RPMI8226 (cell line): Measurements from ENCODE around the gene GATA2.

Experiments used
- DNase-seq: peaks from one replicate; pipeline ENCODE4 v3.0.0-alpha.2; 2015

GATA2 gene

DNA sequence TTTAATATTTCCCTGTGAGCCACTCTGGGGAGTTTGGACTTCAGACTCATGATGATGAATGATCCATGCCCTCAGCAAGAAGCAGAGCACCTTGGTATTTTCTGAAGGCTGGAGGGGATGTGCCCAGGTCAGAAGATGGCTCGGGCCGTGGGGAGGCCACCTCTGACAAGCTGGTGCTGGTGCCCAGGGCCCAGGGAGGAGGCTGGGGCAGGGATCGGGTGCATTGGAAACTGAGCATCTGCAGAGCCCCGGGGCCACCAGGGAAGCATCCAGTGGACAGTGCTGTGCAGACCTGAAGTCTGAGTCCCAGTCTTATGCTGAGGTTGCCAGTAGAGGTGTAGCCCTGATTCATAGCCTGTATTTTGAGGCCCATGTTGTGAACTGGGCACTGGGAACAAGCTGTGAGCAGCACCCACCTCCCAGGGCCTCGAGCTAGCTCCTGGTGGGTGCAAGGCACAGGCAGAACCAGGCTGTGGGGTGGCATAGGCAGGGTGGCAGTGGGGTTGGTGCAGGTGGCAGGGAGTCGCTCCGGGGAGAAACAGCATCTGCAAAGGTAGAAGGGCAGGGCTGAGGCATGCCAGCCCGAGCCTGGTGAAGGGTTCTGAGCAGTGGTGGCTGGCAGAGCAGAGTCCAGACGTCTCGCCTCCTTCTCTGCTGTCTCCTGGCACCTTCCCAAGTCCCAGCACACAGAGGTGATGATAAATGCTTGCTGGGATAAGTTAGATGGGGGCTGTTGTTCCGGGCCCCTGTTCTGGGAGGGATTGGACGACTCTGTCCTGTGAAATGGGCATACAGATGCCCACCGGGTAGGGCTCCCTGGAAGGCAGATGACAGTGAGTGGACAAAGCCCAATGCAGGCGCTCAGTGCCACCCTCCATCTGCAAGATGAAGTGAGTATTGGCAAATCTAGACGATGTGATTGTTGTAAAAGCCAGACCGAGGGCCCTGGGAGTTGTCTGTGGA lies 36.9 kb downstream of the GATA2 start:
- DNase-seq, result peak; percentile 29

DNA sequence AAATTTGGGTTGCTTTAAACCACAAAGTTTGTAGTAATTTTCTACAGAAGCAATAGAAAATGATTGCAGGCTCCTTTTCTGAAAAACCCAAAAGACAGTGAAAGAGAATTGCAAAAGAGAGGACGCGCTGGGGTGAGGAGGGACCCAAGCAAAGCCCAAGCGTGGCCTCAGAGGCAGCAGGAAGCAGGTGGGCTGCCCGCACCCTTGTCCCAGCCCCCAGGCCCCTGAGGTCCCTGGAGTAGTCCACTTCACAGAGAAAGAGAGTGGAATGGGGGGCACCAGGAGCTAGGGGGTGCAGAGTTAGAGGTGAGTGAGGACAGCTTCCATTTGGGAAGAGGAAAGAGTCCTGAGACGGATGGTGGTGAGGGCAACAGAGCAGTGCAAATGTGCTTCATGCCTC lies 37.9 kb downstream of the GATA2 start:
- DNase-seq, result no peak

DNA sequence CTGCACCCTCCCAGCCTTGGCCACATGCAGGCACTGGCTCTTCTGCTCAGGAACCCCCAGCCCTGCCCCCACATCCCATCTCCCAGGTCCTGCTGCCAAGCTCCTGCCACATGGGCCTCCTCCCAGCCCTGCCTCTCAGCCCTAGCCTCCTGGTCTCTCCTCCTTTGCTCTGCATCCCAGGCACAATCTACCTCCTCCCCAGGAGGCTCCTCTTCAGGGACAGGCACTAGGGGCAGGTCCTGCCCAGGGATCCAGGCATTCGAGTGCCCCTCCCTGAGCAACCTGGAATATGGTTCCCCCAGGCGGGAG lies 38.7 kb downstream of the GATA2 start:
- DNase-seq, result no peak

DNA sequence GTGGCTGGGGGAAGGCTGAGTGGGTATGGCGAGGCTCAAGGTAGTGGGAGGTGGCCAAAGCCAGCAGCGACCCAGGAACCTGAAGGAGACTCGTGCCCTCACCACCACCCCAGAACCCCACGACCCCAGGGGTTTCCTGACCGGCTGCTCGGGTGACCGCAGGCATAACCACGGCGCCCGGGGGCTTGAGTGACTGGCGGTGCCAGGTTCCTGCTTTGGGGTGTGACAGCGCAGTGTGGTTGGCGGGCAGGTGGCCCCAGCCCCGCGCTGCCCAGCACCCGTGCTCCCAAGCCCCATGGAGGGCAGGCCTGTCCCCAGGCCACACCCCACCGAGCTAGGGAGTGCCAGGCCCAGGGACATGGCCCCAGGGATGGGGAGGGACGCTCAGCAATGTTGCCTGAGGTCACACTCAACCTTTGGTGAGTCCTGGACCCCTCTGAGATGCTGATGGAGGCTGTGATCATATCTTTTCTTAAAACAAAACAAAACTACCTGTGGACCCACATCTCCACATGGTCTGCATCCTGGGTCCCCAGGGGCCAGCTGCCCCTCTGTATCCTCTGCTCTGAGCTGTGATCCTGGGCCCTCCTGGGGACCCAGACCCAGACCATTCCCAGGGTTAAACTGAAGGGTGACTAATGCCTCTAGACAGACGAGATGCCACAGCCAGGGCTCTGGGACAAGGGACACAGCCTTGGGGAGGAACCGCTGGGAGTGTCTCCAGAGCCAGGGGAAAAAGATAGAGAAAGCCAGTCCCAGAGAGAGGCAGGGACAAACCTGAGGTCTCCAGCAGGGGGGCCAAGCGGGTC lies 39.3 kb downstream of the GATA2 start:
- DNase-seq, result no peak

DNA sequence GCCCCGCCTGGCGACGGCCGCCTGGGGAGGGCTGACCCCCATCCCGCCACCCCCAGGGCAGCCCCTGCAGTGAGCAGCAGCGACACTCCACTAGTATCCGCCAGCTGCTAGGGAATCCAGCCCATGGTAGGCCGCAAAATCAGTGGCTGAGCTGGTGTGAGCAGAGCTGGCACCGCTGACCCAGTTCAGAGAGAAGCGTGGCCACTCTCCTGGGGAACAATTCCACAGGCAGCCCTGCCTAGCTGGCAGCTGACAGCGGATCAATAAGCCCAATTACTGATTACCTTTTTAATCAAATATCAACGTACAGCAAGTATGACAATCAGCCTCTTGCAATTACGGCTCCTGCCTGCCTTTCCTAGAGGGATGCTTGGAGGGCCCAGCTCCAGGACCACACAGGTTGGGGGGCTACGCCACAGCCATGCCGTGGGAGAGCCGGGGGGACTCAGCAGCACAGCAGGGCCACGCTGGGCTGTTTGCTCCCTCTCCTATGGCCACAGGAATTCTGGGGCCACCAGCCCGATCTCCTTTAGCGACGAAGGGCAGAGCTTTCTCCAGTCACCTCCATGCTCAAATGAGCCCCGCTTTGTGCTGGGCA lies 40.2 kb downstream of the GATA2 start:
- DNase-seq, result no peak

DNA sequence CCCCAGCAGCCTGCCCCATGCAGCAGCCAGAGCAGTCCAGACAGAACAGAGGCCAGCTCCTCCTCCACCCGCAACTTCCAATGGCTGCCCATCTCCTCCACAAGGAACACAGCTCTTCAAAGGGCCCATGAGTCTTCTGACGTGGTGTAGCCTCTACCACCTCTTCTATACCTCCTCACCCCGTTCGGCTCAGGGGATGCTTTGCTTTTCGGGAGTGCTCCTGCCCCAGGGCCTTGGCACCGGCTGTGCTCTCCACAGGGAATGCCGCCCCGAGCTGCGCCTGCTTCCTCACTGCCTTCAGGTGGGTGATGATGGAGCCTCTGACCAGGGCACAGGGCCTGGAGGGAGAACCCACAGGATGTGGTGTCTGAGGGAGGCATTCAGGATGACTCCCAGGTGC lies 40.9 kb downstream of the GATA2 start:
- no peak for DNase-seq

DNA sequence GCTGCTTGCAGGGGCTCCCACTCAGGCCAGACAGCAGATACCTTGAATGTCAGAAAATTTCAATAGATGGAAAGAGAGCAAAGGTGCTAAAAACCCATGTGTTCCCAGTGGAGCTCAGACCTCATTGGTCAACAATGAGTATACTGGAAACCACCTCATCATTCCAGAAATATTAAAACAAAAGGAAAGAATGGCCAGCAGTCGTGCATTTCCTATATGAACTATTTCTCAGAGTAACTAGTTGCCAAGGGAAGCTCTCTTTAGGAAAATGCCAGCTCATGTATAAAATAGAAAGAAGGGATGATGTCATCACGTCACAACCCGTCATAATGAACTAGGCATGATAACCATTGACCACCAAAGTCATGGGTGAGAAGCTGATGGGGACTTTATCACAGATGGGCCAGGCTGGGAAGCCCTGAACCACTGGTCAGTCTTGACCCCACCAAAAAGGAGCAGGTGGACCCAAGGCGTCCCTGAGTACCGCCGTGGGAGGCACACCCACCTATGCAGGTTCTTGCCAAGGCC lies 43.8 kb downstream of the GATA2 start:
- no peak for DNase-seq

DNA sequence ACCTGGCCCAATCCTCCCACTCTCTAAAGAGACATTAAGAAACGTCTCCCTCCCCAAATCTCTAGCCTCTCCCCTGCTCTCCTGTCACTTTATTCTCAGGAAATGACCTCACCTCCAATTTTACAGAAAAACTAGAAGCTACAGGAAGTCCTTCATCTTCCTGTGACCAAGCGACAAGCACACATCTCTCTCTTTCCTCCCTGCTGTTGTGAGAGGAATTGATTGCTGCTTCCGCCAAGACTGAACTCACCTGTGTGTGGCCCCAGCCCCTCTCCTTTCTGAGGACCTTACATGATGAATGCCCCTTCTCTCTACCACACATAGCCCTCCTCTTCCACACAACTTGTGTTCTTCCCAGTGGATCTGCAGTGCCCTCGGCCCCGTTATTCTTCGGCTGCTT lies 44.5 kb downstream of the GATA2 start:
- DNase-seq, result no peak

DNA sequence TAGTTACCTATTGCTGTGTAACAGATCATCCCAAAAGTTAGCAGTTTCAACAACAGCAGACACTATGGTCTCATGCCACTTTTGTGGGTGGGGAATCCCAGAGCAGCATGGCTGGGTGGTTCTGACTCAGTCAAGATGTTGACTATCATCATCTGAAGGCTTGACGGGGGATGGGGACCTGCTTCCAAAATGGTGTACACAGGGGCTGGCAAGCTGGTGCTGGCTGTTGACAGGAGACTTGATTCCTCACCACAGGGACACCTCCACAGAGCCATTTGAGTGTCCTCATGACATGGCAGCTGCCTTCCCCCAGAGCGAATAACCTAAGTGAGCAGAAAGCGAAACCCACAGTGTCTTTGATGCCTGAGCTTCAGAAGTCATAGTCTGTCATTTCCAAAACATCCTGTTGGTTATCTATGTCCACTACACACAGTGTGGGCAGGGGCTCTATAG lies 45.4 kb downstream of the GATA2 start:
- no peak for DNase-seq

DNA sequence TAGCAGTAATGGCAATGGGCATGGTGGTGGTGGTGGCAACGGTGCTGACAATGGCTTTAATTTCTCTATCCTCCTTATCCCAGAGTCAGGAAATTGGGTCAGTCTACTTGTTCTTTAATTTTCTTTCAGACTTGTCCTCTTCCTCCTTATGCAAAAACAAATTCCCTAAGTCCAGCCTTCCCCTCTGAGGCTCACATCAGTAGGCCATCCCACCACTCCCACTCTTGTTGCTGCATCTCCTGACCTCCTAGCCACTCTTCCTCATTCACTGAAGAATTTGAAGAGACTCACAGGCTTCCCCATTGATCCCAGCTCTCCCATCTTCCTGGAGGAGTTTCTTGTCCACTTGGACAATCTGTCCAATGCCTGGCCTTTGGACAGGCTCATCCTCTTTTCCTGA lies 46.2 kb downstream of the GATA2 start:
- no peak for DNase-seq

DNA sequence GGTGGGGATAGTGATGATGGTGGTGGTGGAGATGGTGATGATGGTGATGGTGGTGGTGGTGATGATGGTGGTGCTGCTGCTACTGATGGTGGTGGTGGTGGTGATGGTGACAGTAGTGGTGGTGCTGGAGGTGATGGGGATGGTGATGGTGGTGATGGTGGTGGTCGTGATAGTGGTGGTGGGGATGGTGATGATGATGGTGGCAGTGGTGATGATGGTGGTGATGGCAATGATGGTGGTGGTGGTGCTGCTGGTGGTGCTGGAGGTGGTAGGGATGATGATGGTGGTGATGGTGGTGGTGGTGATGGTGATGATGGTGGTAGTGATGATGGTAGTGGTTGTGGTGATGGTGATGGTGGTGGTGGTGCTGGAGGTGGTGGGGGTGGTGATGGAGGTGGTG lies 47.6 kb downstream of the GATA2 start:
- no peak for DNase-seq

DNA sequence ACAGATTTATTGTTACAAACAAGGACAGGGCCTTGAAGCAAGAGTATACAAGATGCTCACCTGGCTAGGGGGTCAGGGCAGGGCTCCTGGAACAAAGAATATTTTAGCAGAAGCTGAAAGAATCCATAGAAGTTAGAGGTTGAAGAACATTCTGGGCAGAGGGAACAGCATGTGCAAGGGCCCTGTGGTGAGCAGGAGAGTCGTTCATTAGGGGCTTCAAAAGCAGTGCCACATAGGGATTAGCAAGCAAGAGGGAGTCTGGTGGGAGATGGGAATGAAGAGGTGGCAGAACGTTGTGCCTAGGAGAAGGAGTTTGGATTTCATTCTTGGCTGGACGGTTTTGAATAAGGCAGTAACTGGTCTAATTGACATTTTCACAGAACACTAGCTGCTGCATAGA lies 49.2 kb downstream of the GATA2 start:
- no peak for DNase-seq

DNA sequence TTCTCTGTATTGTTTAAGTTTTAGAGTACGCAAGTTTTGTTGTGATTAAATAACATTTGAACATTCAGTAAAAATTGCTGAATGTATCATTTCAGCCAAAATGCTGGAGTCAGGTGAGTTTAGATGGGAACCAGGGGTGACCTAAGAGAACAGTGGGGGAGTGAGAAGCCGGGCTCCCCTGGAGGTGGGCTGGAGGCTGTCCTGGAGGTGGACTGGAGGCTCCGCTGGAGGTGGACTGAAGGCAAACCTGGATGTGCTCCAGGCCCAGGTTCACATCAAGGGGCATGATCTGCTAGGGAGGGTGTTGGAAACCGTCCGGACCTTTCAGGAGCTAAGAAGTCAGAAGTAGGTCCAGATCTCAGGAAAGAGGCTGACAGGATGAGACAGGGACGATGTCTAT lies 50.1 kb downstream of the GATA2 start:
- DNase-seq, result no peak

DNA sequence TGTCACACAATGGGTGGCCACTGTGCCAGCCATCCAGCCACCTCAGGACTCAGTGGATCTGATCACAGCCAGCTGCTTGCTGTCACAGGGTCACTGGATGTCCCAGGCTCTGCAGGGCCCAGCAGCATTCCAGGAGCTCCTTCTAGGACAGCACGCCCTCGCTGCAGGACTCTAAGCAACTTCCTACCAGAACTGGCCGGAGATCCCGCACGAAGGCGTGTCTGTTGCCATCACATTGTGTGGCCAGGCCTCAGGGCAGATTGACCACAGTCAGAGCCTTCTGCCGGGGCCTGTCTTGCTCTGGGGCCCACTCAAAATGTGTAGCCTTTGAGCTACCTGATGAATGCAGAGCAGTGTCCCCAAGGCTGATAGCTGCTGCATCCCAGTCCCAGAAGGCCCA lies 50.9 kb downstream of the GATA2 start:
- no peak for DNase-seq

DNA sequence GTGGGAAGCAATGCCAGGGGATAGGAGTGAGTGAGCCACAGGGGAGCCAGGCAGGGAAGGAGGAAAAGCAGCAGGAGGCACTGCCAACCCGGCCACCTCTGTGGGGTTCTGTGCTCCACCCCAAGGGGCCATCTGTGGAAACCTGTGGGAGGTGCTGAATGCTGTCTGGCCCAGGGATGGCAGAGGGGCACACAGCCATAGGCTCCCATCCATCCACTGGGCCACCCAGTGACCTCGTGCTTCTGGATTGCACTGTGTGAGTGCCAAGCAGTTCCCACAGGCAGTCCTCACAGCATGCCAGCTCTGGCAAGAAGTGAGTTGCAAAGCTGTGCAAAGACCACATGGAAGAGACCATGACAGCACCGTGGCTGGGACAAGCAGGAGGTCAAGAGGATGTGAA lies 53.8 kb downstream of the GATA2 start:
- no peak for DNase-seq

DNA sequence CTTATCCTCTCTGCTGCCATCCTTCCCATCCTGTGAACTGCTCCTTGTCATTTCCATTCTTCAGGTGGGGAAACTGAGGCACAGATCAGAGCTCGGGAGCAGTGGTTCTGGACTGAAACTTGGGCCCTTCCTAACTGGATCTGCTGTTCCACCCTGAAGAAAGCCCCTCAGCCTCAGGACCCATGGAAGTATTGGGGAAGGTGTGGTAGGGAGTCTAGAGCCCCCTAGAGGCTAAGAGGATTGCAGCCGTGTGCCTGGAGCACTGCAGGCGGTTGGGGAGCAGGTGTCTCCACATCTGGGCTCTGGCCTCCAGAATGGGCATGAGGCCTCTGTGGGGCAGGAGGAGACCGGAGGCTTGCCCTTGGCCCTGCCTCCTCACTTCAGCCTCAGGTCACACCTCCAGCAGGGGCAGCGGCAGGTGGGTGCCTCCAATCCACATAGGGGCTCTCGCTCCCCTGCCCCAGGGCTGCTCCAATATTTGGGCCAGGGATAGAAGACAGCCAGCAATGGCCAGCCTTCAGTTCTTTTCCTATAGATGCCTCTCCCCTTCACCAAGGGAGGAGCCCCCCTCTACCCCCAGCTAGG lies 54.4 kb downstream of the GATA2 start:
- peak; percentile 47 for DNase-seq

DNA sequence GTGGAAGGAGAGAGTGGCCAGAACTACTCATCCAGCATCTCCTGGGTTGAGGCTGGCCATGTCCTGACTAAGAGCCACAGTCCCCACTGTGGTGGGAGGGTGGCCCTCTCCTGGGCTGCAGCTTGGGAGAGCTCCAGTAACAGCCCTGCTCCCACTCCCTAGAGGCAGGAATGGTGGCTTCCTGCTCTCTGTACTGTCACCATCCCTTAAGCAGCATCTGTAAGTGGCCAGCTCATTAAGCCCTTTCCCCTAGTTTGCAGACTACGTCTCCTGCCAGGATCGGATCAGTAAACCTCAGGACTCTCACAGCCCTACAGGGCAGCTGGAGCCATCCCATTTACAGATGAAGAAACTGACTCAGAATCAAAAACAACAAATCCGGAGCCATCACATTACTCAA lies 56.8 kb downstream of the GATA2 start:
- DNase-seq, result no peak

DNA sequence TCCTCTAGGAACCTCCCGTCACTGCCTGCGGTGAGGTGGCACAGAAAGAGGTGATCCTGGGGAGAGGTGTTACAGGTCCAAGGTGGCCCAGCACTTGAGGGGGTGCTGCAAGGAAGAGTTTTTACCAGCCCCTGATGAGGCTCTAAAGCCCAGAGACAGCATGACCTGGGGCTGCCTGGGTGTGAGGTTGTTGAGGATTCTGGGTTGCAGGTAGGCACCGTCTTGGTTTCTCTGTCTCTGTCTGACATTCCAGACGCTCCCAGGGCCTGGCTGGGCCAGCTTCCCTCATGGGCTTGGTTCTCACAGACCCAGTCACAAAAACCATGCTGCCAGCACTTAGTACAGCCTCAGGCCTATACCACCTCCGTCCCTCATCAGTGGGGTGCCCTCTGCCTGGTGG lies 57.4 kb downstream of the GATA2 start:
- no peak for DNase-seq

DNA sequence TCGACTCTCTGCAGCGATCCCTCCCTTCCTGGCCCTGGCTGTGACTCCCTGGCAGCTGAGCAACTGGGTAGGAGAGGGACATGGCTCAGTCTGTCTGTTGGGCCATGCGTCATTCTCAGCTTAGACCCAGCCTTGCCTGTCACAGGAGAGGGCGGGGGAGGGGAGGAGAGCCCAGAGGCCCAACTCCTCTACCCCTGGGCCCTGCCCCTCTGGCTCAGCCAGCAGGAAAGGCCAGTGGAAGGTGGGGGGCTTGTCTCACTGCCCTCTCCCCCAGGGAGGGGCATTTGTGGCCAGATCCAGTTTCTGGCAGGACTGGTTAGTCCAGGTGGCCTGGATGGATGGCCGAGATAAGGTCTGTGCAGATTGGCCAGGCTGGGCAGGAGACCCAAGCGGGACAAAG lies 57.9 kb downstream of the GATA2 start:
- DNase-seq, result no peak

DNA sequence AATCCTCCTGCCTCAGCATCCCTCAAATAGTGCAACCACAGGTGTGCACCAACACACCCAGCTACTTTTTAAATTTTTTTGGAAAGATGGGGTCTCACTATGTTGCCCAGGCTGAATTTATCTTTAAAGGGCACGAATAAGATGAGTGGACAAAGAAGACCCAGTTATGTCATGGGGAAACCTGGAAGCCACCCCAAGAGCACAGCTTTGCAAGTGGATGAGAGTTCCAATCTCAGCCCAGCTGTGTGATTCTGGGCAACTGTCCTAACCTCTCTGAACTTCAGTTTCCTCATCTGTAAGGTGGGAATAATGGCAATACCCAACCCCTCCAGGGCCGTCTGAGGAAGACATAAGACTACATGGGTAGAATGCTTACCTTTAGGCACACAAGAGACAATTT lies 58.5 kb downstream of the GATA2 start:
- DNase-seq, result no peak

DNA sequence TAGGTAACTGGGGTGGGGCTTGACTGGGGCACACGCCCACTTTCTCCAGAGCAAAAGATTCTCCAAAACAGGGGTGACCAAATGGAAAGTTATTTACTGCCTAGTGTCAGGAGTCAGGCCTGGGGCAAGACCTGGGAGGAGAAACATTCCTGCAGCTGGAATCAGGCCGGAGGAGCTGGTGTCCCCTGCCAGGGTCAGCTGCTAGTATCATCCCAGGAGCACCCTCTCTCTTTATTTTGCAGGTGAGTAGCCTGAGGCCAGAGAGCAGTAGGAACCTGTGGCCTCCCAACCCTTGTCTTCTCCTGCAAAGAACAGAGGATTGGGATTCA lies 59.2 kb downstream of the GATA2 start:
- DNase-seq, result no peak

DNA sequence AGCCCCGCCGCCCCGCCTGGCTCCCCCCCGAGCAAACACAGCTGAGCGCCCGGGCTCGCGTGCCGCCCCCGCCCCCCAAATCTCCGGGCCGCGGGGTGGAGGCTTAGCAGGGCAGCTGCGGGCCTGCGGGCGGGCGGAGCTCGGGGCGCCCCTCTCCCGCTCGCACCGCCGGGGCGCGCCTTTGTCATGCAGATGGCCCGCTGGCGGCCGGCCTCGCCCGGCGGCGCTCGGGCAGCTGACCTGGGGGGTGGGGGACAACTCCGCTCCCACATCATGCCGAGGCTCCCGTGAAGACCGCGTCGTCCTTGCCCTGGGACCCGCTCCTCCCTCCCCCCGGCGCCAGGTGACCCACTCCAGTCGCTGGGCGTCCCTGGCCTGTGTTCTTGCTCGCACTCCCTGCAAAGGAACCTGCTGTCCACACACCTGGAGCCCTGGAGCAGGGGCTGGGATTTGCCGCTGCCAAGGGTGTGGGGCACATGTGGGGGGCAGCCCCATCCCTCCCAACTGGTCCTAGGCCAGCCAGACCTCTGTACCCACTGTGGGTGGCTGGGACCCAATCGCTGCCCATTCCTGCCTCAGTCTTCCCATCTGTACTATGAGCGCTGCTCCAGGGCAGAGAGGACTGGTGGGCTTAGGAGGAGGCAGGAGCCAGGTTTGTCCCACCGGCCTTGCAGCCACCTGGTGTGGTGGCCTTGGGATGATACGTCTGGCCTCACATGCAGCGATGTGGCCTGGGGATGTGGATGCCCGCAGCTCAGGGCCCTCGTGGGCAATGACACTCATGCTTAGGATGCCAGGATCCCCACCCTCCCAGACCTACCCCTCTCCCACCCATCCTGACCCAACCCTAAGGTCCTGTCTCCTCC lies 59.8 kb downstream of the GATA2 start:
- no peak for DNase-seq
